ENCODE measurements around the gene RSRP1. TPM values are rescaled to one million over a fixed set of nuclear protein-coding genes. Genes with fewer than 3 reads are reported as not detected.
"Not testable (repeated sequence)": the region's sequence is repeated elsewhere in the genome, so short reads cannot be mapped to it uniquely, and the experiment has no call there.

The RSRP1 gene
- polyA plus RNA-seq, 1 donor (not counting 4 experiments of a cell fraction or from before 2014, with no cell fraction given), result 71.2 TPM

DNA sequence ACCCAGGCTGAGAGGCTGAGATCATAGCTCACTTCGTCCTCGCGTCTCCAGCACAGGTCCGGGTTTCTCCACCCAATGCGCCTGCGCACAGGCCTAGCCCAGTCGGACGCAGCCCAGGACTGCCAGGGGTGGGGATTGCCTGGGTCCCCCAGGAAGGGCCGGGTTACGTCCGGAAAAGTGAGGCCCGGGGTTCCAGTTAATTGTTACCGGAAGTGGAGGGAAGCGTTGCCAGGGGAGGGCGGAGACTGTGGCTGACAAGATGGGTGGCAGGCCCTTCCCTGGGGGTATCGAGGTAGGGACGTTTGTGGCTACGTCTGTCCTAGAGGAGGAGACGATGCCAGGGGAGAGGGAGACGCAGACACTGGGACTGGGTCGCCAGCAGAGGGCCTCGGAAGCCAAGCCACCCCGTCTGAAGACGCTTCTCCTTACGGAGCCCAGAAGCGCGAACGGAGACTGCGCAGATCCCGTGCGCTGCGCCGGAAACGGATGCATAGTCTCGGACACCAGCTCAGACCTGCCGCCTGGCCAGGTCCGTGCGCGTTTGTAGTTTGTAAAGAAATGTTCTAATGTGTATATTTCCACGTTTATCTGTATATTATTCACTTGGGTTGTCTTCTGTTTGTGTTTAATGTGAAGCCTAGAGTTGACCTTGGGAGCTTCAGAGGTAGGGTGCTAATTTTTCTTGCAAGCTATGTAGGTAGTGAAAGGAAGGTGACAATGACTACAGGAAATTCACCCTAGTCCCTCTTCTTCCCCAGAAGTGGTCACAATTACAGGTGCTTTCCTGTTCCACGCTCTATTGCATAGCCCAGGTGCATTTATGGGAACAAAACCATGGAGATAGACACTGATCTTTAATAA is 7.3 kb downstream of the RSRP1 start:
- H3K9me1 ChIP-seq (ENCODE audit: control insufficient read depth, extremely low read depth, insufficient read depth, low read length), result no peaks in the 10 kb centered on the region
- FAIRE-seq (peak; percentile 41), DNase-seq (ENCODE audit: low read depth, low spot score) (no peak)
- H3K4me3 ChIP-seq (ENCODE audit: control insufficient read depth in 2 of 3, extremely low read depth in 1 of 3, insufficient read depth in 2 of 3, low read depth in 1 of 3, low read length in 3 of 3), result peak overlapping the region; percentile 28 to 74 (median 65)
- dilution Hi-C loops (cut with MboI; ENCODE audit: extremely low pct_ligation_motif_present, low sequenced_read_pairs), result no loop called here
- H3K36me3 ChIP-seq (ENCODE audit: control insufficient read depth in 2 of 2, extremely low read depth in 1 of 2, insufficient read depth in 2 of 2, low read length in 2 of 2), result peaks cover 13 to 19% of the 10 kb centered on the region in 2 experiments
- peaks cover 15% of the 10 kb centered on the region for H3K4me1 ChIP-seq (ENCODE audit: control insufficient read depth, extremely low read depth, insufficient read depth, low read length)
- H3K9me3 ChIP-seq (ENCODE audit: control insufficient read depth, low read depth, low read length), result no peaks in the 10 kb centered on the region
- peak overlapping the region; percentile 96 for H3K4me2 ChIP-seq (ENCODE audit: control insufficient read depth, extremely low read depth, insufficient read depth, low read depth, low read length)
- no peaks in the 10 kb centered on the region for H3K27me3 ChIP-seq (ENCODE audit: control insufficient read depth, extremely low read depth, insufficient read depth, low read length)
- H4K20me1 ChIP-seq (ENCODE audit: control insufficient read depth, extremely low read depth, insufficient read depth, low read length), result no peaks in the 10 kb centered on the region
- peaks cover 9% of the 10 kb centered on the region for H3K79me2 ChIP-seq (ENCODE audit: control insufficient read depth, insufficient read depth, low read length)
- TF ChIP-seq, protein P1, sequence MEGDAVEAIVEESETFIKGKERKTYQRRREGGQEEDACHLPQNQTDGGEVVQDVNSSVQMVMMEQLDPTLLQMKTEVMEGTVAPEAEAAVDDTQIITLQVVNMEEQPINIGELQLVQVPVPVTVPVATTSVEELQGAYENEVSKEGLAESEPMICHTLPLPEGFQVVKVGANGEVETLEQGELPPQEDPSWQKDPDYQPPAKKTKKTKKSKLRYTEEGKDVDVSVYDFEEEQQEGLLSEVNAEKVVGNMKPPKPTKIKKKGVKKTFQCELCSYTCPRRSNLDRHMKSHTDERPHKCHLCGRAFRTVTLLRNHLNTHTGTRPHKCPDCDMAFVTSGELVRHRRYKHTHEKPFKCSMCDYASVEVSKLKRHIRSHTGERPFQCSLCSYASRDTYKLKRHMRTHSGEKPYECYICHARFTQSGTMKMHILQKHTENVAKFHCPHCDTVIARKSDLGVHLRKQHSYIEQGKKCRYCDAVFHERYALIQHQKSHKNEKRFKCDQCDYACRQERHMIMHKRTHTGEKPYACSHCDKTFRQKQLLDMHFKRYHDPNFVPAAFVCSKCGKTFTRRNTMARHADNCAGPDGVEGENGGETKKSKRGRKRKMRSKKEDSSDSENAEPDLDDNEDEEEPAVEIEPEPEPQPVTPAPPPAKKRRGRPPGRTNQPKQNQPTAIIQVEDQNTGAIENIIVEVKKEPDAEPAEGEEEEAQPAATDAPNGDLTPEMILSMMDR (optimal IDR thresholded peaks at IDR 0.05 in 1 of 3, IDR thresholded peaks at IDR 0.05 in 1 of 3, conservative IDR thresholded peaks at IDR 0.05 in 1 of 3; ENCODE audit: extremely low read depth in 1 of 3, insufficient read depth in 2 of 3, low read length in 3 of 3), result peak; percentile 58 to 88 (median 78)
- no peak for TF ChIP-seq EZH2 (IDR thresholded peaks at IDR 0.05; ENCODE audit: low read length)
- H3K9ac ChIP-seq (ENCODE audit: control insufficient read depth, extremely low read depth, insufficient read depth, low read length), result peak overlapping the region; percentile 70
- H2AFZ ChIP-seq (ENCODE audit: control insufficient read depth, low read length), result peak overlapping the region; percentile 86
- H3K27ac ChIP-seq (ENCODE audit: control insufficient read depth, insufficient read depth, low read length), result peak overlapping the region; percentile 74

DNA sequence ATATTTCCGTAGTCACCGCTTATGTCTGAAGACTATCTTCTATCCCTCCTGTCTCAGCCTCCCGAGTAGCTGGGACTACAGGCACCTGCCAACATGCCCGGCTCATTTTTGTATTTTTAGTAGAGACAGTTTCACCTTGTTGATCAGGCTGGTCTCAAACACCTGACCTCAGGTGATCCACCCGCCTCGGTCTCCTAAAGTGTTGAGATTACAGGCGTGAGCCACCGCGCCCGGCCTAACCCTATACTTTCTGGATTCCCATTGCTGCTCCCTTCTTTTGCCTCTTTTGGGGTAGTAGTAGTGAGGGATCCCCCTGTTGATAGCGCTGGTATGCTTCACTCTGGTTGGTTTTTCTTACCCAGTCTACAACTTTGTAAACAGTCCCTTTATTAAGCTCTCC is 9.2 kb downstream of the RSRP1 start:
- no peak for FAIRE-seq
- H3K9ac ChIP-seq (ENCODE audit: control insufficient read depth, extremely low read depth, insufficient read depth, low read length), result no peak overlapping the region
- H3K9me1 ChIP-seq (ENCODE audit: control insufficient read depth, extremely low read depth, insufficient read depth, low read length), result no peaks in the 10 kb centered on the region
- no peak overlapping the region for H2AFZ ChIP-seq (ENCODE audit: control insufficient read depth, low read length)
- H3K4me2 ChIP-seq (ENCODE audit: control insufficient read depth, extremely low read depth, insufficient read depth, low read depth, low read length), result no peak overlapping the region
- no peaks in the 10 kb centered on the region for H3K27me3 ChIP-seq (ENCODE audit: control insufficient read depth, extremely low read depth, insufficient read depth, low read length)
- no peak overlapping the region for H3K4me3 ChIP-seq (ENCODE audit: control insufficient read depth in 2 of 3, extremely low read depth in 1 of 3, insufficient read depth in 2 of 3, low read depth in 1 of 3, low read length in 3 of 3)
- TF ChIP-seq, protein P1 (optimal IDR thresholded peaks at IDR 0.05 in 1 of 3, IDR thresholded peaks at IDR 0.05 in 1 of 3, conservative IDR thresholded peaks at IDR 0.05 in 1 of 3; ENCODE audit: extremely low read depth in 1 of 3, insufficient read depth in 2 of 3, low read length in 3 of 3), result no peak
- TF ChIP-seq EZH2 (IDR thresholded peaks at IDR 0.05; ENCODE audit: low read length), result no peak
- no peak for DNase-seq (ENCODE audit: low read depth, low spot score)
- no peaks in the 10 kb centered on the region for H4K20me1 ChIP-seq (ENCODE audit: control insufficient read depth, extremely low read depth, insufficient read depth, low read length)
- H3K4me1 ChIP-seq (ENCODE audit: control insufficient read depth, extremely low read depth, insufficient read depth, low read length), result peaks cover 17% of the 10 kb centered on the region
- H3K27ac ChIP-seq (ENCODE audit: control insufficient read depth, insufficient read depth, low read length), result no peak overlapping the region
- dilution Hi-C loops (cut with MboI; ENCODE audit: extremely low pct_ligation_motif_present, low sequenced_read_pairs), result no loop called here
- peaks cover 6 to 12% of the 10 kb centered on the region in 2 experiments for H3K36me3 ChIP-seq (ENCODE audit: control insufficient read depth in 2 of 2, extremely low read depth in 1 of 2, insufficient read depth in 2 of 2, low read length in 2 of 2)
- peaks cover 6% of the 10 kb centered on the region for H3K79me2 ChIP-seq (ENCODE audit: control insufficient read depth, insufficient read depth, low read length)
- H3K9me3 ChIP-seq (ENCODE audit: control insufficient read depth, low read depth, low read length), result no peaks in the 10 kb centered on the region

DNA sequence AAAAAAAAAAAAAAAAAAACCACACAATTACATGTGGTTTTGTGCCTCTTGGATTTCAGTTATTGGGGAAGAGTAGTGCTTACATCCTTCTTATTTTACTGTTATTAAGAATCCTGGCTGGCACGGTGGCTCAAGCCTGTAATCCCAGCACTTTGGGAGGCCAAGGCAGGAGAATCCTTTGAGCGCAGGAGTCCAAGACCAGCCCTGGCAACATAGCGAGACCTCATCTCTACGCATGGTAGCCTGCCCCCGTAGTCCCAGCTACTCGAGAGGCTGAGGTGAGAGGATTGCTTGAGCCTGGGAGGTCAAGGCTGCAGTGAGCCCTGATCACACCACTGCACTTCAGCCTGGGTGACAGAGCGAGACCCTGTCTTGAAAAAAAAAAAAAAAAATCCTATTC is 11.0 kb downstream of the RSRP1 start:
- H3K27ac ChIP-seq (ENCODE audit: control insufficient read depth, insufficient read depth, low read length); dilution Hi-C loops (cut with MboI; ENCODE audit: extremely low pct_ligation_motif_present, low sequenced_read_pairs); H3K9me3 ChIP-seq (ENCODE audit: control insufficient read depth, low read depth, low read length); FAIRE-seq; H4K20me1 ChIP-seq (ENCODE audit: control insufficient read depth, extremely low read depth, insufficient read depth, low read length); DNase-seq (ENCODE audit: low read depth, low spot score); H3K4me2 ChIP-seq (ENCODE audit: control insufficient read depth, extremely low read depth, insufficient read depth, low read depth, low read length); H3K27me3 ChIP-seq (ENCODE audit: control insufficient read depth, extremely low read depth, insufficient read depth, low read length); H3K36me3 ChIP-seq (ENCODE audit: control insufficient read depth in 2 of 2, extremely low read depth in 1 of 2, insufficient read depth in 2 of 2, low read length in 2 of 2); H3K4me3 ChIP-seq (ENCODE audit: control insufficient read depth in 2 of 3, extremely low read depth in 1 of 3, insufficient read depth in 2 of 3, low read depth in 1 of 3, low read length in 3 of 3); H3K9ac ChIP-seq (ENCODE audit: control insufficient read depth, extremely low read depth, insufficient read depth, low read length); H2AFZ ChIP-seq (ENCODE audit: control insufficient read depth, low read length); H3K9me1 ChIP-seq (ENCODE audit: control insufficient read depth, extremely low read depth, insufficient read depth, low read length): not testable (repeated sequence)
- H3K4me1 ChIP-seq (ENCODE audit: control insufficient read depth, extremely low read depth, insufficient read depth, low read length), result peaks cover 22% of the 10 kb centered on the region
- peaks cover 17% of the 10 kb centered on the region for H3K79me2 ChIP-seq (ENCODE audit: control insufficient read depth, insufficient read depth, low read length)
